DMS114 treated with DMSO at 0.1 percent for 48 hours (cell line): Measurements from ENCODE around the gene PGAP1.

Source experiments
- DNase-seq: peaks from one replicate; lab custom pipeline; 2025; ENCODE audit not compliant: unreplicated experiment; lab: John Stamatoyannopoulos, UW

Gene PGAP1

DNA sequence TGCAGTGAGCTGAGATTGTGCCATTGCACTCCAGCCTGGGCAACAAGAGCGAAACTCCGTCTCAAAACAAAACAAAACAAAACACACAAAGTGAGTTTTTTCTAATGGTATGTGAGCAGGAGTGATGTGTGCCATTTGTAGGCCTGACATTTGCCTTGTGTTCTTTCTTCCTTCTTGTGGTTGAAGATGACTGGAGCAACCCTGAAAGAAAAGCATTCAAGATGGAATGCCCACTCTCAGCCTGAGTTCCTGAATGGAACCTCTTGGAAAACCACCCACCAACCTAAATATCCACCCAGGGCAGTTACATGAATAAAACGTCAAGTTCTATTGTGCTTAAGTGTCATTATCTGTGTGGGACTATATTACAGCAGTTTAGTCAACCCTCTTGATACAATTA, 26.5 kb downstream of the PGAP1 start:
- no peak for DNase-seq

DNA sequence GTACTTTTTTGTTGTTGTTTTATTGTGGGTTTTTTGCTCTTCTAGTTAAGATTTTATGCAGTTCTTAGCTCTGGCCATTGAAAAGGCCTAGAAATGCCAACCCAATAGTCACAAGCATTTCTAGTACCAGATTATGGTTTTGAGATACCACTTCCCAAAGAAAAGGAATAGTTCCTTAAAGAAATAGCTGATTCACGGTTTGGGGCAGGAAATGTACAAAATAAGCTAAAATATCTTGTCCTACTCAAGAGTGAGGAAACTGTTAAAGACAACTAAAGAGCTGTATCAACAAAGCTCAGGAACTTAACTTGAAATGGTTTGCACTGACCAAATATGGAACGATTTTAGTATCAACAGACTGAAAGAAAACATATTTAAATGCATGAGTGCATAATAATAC, 35.4 kb downstream of the PGAP1 start:
- DNase-seq, result no peak

DNA sequence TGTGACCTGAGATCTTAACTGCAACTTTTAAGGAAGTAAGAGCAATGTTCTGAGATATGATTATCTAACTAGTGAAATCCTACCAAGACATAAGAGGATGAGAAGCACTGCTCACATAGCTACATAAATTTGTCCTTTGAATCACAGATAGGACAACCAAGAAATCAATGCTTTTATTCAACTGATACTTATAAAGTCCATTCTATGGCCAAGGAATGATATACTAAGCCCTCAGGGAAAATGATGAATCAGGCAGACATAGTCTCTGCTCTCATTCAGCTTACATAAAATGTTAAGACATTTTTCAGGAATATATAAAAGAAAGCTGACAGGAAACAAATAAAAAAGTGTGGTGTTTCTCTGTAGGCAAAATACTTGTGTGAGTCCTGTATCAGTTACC, 39.1 kb downstream of the PGAP1 start:
- DNase-seq, result no peak

DNA sequence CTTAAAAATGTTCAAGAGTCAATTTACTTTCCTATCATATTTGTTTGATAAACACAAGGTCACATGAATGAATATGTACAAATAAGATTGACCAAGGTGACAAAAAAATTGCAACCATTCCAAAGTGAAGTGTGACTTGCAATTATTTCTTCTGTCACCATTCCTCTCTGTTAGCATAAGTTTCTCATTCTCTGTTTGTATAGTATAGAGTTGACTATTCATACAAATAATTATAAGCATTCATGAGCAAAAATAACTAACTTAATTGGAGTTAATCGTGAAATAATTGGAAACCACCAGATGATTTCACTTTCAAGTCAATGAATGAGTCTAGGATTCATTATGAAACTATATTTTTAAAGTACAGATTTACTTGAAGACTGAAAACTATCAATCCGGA, 42.1 kb downstream of the PGAP1 start:
- no peak for DNase-seq

DNA sequence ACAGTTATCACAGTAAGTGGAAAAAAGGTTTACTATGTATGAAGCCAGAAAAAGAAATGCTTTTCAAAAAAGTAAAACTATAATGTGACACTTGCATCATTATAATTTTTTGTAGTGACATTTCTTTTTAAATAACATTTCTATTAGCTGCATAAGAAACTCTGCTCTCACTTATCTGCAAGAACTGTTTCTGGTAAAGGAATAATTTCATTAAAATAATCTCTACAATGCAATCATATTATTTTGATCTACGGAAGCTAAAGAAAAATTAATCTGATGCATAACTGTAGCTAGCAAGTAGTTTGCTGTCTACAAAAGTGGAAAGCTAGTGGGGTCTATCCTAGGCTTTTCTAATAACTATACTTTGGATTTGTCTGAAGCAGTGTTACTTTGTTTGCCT, 50.1 kb downstream of the PGAP1 start:
- DNase-seq, result no peak

DNA sequence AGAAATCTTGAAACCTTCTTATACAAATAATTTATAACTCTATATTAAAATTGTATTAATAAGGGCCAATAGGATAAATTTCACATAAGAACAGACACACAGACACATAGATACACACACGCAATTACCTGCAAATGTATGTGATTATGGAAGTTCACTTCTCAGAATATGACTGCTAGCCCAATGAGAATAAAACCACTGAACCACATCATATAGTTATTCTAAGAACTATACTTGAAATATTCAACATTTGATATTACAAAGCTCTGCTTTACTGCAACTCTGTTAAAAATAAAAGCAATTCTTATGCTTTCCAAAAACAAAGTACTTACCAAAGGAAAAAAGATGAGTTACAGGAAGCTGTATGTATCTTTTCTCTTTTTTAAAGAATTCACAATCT, 51.1 kb downstream of the PGAP1 start:
- DNase-seq, result no peak

DNA sequence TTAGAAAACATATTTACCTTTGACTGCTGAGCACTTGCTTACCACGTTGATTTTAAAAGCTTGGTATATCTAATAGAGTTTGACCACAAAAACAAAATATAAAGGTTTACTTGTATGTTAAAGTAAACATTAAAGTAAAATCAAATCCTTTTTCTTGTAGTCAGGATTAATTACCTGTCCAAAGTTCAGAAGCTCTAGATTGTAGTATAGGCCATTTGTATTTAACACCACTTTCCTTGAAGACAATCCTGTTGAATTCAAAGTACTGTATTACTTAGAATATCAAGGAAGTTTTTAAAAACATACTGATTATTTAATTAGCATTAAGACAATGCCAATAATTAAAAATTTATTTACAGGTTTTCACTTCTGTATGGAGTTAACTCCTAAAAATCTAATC, 53.0 kb downstream of the PGAP1 start:
- DNase-seq, result no peak

DNA sequence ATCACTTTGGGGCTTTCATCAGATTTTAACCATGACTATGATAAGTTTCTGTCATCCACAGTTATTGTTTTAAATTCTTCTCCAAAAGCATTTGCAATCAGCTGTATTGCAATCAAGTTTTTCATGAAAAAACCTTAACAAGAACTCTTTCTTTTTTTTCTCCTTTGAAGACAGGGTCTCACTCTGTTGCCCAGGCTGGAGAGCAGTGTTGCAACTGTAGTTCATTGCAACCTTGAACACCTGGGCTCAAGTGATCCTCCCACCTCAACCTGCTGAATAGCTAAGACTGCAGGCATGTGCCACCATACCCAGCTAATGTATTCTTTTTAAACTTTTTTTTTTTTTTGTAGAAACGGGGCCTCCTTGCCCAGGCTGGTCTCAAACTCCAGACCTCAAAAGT, 71.9 kb downstream of the PGAP1 start:
- no peak for DNase-seq

DNA sequence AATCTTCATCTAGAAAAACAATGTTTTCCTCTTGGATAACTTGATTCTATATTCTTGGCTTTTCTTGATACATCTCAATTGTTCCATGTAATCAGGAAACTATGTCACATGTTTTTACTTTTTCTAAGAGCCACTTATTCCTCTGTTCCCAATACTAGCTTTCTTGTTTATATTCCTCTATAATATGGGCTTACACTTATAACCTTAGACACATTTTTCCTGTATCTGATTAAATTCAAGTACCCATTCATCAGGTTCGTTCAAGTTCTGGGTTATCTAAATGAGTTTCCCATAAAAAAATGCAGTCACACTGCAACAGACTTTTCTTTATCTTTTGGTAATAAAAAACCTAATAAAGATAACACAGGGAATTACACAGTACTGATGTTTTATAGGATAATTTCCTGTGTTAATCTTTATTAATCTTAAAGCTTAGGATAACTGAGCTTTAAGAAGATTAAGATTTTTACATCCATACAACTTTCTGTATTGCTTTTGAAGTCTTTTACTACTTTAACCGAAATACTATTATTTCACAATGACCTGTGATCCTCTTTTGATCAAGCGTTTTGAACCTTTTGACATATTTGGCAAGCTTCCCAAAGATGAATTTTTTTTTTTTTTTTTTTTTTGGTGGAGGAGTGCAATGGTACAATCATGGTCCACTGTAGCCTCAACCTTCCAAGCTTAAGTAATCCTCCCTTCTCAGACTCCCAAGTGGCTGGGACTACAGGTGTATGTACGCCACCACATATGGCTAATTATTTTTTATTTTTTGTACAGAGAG, 73.0 kb downstream of the PGAP1 start:
- no peak for DNase-seq

DNA sequence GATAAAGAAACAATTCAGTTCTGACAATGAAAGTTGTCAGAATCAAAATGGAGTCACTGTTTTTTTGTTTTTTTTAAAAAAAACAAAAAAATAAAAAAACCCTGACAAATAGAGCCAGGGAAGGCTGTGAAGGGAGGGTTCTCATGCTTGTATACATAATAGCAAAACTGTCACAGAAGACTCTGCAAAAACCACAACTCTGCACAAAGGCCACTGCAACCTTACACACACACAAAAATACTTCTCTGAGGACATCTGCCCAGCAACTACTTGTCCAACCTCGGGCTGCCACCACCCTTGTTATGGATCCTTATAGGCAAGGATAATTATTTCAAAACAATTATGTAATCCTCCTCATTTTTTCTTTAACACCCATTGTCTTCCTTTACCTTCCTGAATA, 75.4 kb downstream of the PGAP1 start:
- DNase-seq, result no peak

DNA sequence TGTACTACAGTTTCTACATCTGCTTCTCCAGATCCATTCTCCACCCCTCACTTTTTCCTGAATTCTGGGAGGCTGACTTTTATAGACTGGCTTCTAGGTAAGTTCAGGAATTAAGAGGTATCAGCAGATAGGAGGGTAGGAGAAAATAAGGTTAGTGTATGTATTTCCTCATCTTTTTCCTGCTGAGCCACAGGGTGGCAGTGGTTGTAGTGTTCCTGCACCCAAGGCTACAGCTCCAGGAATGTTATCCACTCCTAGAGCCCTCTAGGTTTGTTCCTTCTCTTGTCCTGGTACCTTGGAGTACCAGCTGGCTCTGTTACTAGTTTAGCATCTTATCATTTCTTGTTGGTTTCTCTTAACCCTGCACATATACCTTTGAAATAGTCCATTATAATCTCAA, 76.6 kb downstream of the PGAP1 start:
- DNase-seq, result peak; percentile 15

DNA sequence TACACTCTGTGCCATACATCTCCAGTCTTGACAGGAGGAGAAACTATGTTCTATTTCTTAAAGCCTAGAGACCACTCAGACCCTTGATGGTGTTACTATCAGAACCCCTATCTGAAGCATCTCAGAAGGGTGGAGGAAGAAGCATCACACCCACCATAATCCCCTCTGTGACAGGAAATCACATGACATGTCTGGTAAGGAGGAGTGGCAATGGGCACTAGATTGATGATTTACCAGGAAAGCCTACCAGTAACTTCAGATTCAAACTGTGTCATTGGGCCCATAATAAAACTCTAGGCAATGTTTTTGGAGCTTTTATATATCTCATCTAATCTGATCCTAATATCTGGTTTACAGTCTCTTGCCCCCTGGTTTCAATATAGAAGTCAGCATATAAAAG, 80.2 kb downstream of the PGAP1 start:
- no peak for DNase-seq

DNA sequence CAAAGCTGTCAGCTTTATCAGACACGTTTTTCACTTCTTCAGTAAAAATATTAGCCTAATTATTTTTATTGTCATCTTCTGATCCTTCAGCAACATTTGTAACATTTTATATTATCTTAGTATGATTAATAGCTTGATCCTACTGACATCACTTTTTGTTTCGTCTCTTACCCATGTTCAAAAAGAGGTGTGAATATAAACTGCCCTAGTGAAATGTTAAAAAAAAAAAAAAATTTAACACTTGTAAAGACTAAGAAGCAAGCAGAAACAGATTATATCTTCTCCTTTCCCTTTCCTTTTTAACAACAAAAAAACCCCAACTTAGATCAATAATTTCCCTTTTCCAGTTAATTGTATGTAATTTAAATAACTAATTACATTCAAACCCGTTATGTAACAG, 81.1 kb downstream of the PGAP1 start:
- DNase-seq, result no peak

DNA sequence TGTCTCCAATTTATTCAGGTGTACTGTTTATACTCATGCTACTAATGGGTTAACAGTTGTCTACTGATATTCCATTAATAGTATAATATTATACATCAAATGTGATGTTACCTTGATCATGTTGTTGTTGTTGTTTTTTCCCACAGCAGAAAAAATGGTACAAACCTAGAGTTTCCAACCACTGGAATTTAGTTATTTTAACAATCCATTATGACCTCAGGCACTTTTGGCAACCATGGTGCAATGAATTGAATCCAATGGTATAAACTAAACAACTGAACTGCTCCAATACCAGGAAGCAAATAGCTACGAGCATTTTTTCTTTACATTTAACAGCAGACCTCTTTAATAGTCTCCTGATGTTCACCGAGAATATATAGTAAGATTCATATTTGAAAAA, 86.3 kb downstream of the PGAP1 start:
- no peak for DNase-seq

DNA sequence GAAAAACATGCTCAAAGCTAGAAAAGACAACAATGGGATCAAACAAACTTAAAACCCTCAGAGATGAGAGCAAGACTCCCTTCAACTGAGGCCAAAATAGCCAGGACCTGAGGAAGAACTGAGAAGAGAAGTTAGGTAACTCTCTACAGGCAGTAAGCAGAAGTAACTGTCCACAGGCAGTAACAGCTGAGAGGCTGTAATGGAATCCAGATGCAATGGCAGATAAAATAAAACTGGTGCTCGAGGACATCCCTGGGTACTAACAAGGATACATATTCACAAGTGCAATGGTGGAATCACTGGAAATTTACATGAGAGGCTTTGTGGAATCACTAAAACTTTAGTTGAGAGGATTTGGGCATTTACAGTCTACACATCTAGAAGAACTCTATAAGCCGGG, 86.9 kb downstream of the PGAP1 start:
- DNase-seq, result no peak

DNA sequence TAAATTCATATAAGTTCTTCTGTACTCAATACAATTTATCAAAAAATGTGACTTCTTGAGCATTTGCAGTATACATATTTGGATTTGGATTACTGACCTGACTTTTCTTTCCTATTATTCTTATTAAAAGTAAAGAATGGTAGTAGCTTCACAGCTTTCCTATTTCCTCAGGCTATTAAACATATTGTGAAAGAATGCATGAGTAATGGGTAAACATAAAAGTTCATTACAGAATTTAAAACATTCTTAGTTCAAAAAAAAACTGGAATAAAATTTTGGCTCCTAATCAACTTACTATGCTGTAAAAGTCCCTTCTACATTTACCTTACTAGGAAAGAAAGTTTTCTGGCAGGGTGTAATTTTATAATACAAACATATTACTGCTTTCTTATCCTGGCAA, 90.1 kb downstream of the PGAP1 start:
- no peak for DNase-seq

DNA sequence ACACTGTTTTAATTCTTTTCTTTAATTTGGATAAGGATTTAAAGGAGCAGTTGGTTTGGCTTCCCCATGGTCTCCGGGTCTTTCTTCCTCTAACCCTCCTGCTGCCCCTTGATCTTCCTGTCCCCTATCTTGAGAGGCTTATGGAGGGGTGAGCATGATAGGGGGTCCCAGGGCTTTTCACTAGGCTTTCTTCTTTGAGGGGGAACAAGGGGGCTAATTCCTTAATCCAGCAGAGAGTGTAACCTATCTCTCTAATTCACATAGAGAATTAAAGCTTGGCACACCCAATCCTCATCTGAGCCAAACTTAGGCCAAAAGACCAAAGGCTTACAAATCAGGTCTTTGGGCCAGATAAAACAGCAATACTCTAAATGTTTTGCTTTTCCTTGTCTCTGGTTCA, 95.8 kb downstream of the PGAP1 start:
- DNase-seq, result no peak

DNA sequence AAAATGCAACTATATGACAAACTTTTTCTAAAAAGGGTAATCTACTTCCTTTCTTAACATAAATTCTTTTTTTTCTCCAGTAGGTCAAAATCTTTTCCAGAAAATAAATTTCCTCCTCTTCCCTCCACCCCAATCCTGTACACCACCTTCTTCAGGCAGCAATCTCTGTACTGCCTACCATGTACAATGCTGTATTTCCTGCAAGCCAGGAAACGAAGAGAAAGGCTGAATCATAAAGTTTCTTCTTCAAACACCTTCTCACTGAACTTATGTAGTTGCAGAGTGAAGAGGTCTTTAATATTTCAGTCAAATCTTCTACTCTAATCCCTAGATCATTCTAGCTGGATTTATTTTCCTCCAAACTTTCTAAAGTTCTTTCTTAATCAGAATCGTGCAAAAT, 99.2 kb downstream of the PGAP1 start:
- DNase-seq, result no peak

DNA sequence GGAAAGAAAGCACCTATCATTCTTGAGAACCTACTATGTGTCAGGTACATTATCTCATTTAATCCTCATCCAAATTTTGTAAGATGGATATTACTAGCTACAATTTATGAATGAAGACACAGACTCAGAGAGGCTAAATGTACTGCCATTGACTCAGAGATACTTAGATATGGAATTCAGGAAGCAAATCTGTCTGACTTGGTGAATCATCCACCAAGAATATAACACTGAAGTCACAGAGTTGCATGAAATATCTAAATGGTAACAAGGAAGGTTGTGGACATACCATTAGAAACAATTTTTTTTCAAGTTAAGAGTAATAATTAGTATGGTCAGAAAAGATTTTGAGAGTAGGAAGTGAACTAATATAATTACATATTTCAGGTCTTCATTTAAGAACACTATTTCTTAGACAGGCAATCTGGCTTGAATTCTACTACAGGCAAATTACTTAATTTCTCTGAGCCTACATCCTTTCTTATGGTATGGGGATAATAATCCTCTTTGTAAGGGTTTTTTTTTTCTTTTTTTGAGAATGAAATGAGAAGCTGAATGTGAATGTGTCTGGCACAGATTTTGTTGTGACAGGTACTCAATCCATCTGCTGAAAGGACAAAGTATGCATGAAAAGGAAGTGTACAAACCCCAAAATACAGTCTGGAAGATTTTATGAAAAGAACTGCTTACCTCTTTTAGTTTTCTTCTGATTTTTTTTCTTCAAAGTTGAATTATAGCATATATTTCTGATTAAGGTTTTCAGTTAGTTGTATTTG, 102.6 kb downstream of the PGAP1 start:
- no peak for DNase-seq

DNA sequence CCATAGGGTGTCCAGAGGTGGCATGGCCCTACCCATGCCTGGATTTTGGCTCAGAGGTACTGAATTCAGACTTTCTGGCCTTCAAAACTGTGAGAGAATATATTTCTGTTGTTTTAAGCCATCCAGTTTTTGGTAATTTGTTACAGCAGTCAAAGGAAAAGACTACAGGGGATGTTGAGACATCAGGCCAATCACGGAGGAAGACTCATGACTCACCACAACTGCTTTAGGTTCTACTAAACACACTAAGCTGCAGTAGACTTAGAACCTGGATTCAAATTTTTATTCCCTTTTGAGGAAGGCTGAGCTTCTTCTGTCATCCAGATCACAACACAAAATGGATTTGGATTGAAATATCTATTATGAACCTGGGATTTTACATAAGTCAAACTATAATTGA, 105.3 kb downstream of the PGAP1 start:
- DNase-seq, result no peak

DNA sequence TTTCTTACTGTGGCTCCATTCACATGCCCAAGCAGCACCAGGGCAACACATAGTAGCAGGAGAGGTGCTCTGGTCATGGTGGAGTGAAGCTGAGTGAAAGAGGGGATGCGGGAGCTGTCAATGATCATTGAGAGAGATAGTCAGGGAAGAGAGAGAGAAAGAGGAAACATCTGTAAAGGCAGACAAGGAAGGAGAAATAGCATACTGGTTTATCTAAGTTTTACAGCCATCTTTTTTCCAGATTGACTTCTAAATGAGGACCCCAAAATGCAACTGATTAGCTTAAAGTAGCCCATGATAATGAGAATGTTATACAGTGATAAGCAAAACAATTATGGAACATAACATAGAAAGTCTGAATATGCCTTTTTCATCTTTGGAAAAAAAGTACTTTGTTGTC, 117.2 kb downstream of the PGAP1 start, which contains the start of gene C2orf66:
C2orf66 (minus strand) TSS at position 96 of the 400 bp plus-strand sequence; CDS start at position 77, 19 bp downstream.
- no peak for DNase-seq

DNA sequence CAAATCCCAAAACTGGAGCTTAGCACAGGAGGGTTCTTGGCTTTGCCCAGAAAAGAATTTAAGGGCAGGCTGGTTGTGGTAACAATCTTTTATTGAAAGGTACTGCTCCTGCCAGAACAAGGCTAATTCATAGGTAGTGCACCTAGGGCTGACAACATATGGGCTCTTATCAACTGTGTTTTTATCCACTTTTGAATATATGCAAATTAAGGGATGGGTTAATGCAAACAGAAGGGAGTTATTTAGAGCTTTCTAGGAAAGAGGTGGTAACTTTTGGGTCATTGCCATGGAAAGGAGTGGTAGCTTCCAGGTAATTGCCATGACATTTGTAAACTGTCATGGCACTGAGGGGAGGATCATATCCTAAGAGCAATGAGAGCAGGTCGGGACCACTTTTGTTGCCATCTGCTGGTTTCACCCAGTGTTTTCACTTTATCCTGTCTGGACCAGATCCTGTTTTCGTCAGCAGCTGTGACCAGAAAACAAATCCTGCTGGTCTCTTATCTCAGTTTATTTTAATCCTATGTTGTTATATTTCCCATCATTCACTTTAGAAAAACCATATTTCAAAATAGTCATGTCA, 118.3 kb downstream of the PGAP1 start:
- no peak for DNase-seq
